ENCODE results near the gene COPZ2.

The COPZ2 gene

GRCh38 chr17:48047741-48048383, 10.3 kb upstream of the COPZ2 start, which contains the start of gene NFE2L1:
Gene NFE2L1, plus strand, starts transcription at chr17:48048359. Its CDS starts 2,760 bp downstream, at chr17:48051119.
- peaks cover 0 to 25% of the 10 kb centered on the region in 2 experiments; a peak in 1 of 3 replicates for H3K36me3 ChIP-seq (ENCODE audit: control insufficient read depth in 2 of 2, insufficient read depth in 1 of 2, low read length in 2 of 2)
- ChIA-PET POLR2A (interaction anchor here (0.6 to 3.0 kb wide), 37 partner anchors 8 to 1145 kb away, joined by 3 to 51 read pairs (median 5); partner anchors contain the start of genes ATP5MC1, CBX1, CDK5RAP3 and HOXB9), CTCF (interaction anchor here (0.6 to 4.1 kb wide), 14 partner anchors 10 to 761 kb away, joined by 3 to 30 read pairs (median 4); no protein-coding TSS in a partner anchor)
- peaks cover 36% of the 10 kb centered on the region for H3K4me1 ChIP-seq (ENCODE audit: control insufficient read depth, insufficient read depth, low read length)
- H3K4me3 ChIP-seq (ENCODE audit: low read depth, low read length) = peak within 1 kb of the TSS; percentile 83
- H3K27ac ChIP-seq (ENCODE audit: extremely low read depth, low read depth, low read length) = peak within 1 kb of the TSS; percentile 97
- no peaks in the 10 kb centered on the region for H3K9me3 ChIP-seq (ENCODE audit: control insufficient read depth, insufficient read depth, low read depth, low read length)
- TF ChIP-seq CTCF (tag by site-specific recombination; IDR thresholded peaks at IDR 0.05) (peak; percentile 30; the same call in 1 of the 2 replicates), KLF17 (tag by site-specific recombination; IDR thresholded peaks at IDR 0.05) (peak; percentile 86; the same call in 1 of the 2 replicates), ZBTB49 (tag by site-specific recombination; IDR thresholded peaks at IDR 0.05; ENCODE audit: low read depth) (no peak), ZFP41 (tag by site-specific recombination; IDR thresholded peaks at IDR 0.05; ENCODE audit: borderline replicate concordance) (no peak), ZNF133 (tag by site-specific recombination; IDR thresholded peaks at IDR 0.05) (no peak), GFI1B (tag by site-specific recombination; IDR thresholded peaks at IDR 0.05) (no peak), ZNF473 (tag by site-specific recombination; IDR thresholded peaks at IDR 0.05) (no peak), ZNF561 (tag by site-specific recombination; IDR thresholded peaks at IDR 0.05; ENCODE audit: borderline replicate concordance) (peak; percentile 94), ZNF398 (tag by site-specific recombination; IDR thresholded peaks at IDR 0.05) (peak; percentile 59), ZNF792 (tag by site-specific recombination; IDR thresholded peaks at IDR 0.05) (no peak), ZNF341 (tag by site-specific recombination; IDR thresholded peaks at IDR 0.05; ENCODE audit: low read depth) (peak; percentile 72), ZNF23 (tag by site-specific recombination; IDR thresholded peaks at IDR 0.05; ENCODE audit: borderline replicate concordance) (no peak), SCRT1 (tag by site-specific recombination; IDR thresholded peaks at IDR 0.05; ENCODE audit: borderline replicate concordance) (no peak), OVOL3 (tag by site-specific recombination; IDR thresholded peaks at IDR 0.05) (peak; percentile 77), SETDB1 (IDR thresholded peaks at IDR 0.05; ENCODE audit: insufficient read length, low read length) (peak; percentile 64), FEZF1 (tag by site-specific recombination; IDR thresholded peaks at IDR 0.05) (no peak), ZNF214 (tag by site-specific recombination; IDR thresholded peaks at IDR 0.05; ENCODE audit: borderline replicate concordance) (no peak), ATF2 (tag by site-specific recombination; IDR thresholded peaks at IDR 0.05; ENCODE audit: low read depth) (no peak), ZNF518A (tag by site-specific recombination; conservative IDR thresholded peaks at IDR 0.05; ENCODE audit: low read depth) (peak; percentile 57), INSM2 (tag by site-specific recombination; IDR thresholded peaks at IDR 0.05) (peak; percentile 81)
